Pons (tissue), 1 donor: Measurements from ENCODE around the gene CAT.
A peak's percentile ranks its signal among the peaks of the same experiment; 100 is the strongest.

Source experiments
- DNase-seq: peaks from one replicate; pipeline ENCODE4 v3.0.0-alpha.2; 2016; ENCODE audit warnings: low spot score

The CAT gene

GRCh38 chr11:34495724-34496377 is 57.1 kb downstream of the CAT start:
- DNase-seq, result no peak

- no peak for DNase-seq
Observed at GRCh38 chr11:34499719-34500500, 61.2 kb downstream of the CAT start.

- no peak for DNase-seq
Observed at GRCh38 chr11:34501500-34501899, 62.8 kb downstream of the CAT start.

GRCh38 chr11:34501949-34502348 is 63.2 kb downstream of the CAT start:
- no peak for DNase-seq

GRCh38 chr11:34502949-34503348 is 64.2 kb downstream of the CAT start:
- DNase-seq, result no peak

GRCh38 chr11:34505874-34506273 is 67.1 kb downstream of the CAT start:
- DNase-seq, result no peak

GRCh38 chr11:34507156-34507555 is 68.4 kb downstream of the CAT start:
- no peak for DNase-seq

GRCh38 chr11:34507610-34508009 is 68.9 kb downstream of the CAT start:
- DNase-seq, result no peak

- no peak for DNase-seq
Observed at GRCh38 chr11:34508524-34508923, 69.8 kb downstream of the CAT start.

- peak; percentile 26 for DNase-seq
Observed at GRCh38 chr11:34509336-34509876, 70.7 kb downstream of the CAT start.

- DNase-seq, result no peak
Observed at GRCh38 chr11:34510218-34510617, 71.5 kb downstream of the CAT start.

GRCh38 chr11:34510673-34511072 is 71.9 kb downstream of the CAT start:
- no peak for DNase-seq

- peak; percentile 73 for DNase-seq
Observed at GRCh38 chr11:34512840-34513681, 74.3 kb downstream of the CAT start.

- no peak for DNase-seq
Observed at GRCh38 chr11:34513682-34514449, 75.1 kb downstream of the CAT start, which contains the start of gene ELF5. Gene ELF5, minus strand, starts transcription at chr11:34513794. Its CDS starts 8,045 bp downstream, at chr11:34505749.

- no peak for DNase-seq
Observed at GRCh38 chr11:34514597-34514996, 75.9 kb downstream of the CAT start.

- DNase-seq, result no peak
Observed at GRCh38 chr11:34516247-34517040, 77.7 kb downstream of the CAT start.

- no peak for DNase-seq
Observed at GRCh38 chr11:34519595-34520235, 81.0 kb downstream of the CAT start.

- no peak for DNase-seq
Observed at GRCh38 chr11:34521265-34521664, 82.5 kb downstream of the CAT start.
